ENCODE data around the gene BANK1.

BANK1 gene, protein sequence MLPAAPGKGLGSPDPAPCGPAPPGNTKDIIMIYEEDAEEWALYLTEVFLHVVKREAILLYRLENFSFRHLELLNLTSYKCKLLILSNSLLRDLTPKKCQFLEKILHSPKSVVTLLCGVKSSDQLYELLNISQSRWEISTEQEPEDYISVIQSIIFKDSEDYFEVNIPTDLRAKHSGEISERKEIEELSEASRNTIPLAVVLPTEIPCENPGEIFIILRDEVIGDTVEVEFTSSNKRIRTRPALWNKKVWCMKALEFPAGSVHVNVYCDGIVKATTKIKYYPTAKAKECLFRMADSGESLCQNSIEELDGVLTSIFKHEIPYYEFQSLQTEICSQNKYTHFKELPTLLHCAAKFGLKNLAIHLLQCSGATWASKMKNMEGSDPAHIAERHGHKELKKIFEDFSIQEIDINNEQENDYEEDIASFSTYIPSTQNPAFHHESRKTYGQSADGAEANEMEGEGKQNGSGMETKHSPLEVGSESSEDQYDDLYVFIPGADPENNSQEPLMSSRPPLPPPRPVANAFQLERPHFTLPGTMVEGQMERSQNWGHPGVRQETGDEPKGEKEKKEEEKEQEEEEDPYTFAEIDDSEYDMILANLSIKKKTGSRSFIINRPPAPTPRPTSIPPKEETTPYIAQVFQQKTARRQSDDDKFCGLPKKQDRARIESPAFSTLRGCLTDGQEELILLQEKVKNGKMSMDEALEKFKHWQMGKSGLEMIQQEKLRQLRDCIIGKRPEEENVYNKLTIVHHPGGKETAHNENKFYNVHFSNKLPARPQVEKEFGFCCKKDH

GRCh38 chr4:101790521-101791181, at the start of gene BANK1:
Gene BANK1 (plus strand): TSS chr4:101790730. CDS start chr4:101790881, 151 bp downstream.
- peak; percentile 37 for DNase-seq (ENCODE audit: low read depth, low spot score)
- no peaks in the 10 kb centered on the region for H3K4me1 ChIP-seq (ENCODE audit: control insufficient read depth, insufficient read depth, low read length)
- H3K9me3 ChIP-seq (ENCODE audit: control insufficient read depth, insufficient read depth, low read length): no peaks in the 10 kb centered on the region
- no CpG with 5 or more reads among the region's 44 CpGs for WGBS (ENCODE audit: insufficient coverage, insufficient read length)
- no peaks in the 10 kb centered on the region for H3K36me3 ChIP-seq (ENCODE audit: control insufficient read depth, insufficient read depth, low read length)
- no peaks in the 10 kb centered on the region for H3K27me3 ChIP-seq (ENCODE audit: control insufficient read depth, insufficient read depth, low read length)
- peak within 1 kb of the TSS; percentile 42; the same call in 1 of the 2 replicates for H3K4me3 ChIP-seq (ENCODE audit: low read length)
- H3K27ac ChIP-seq (ENCODE audit: low read length): no peak within 1 kb of the TSS

GRCh38 chr4:101753721-101754120, 36.8 kb upstream of the BANK1 start:
- H3K27me3 ChIP-seq (ENCODE audit: control insufficient read depth, insufficient read depth, low read length): no peaks in the 10 kb centered on the region
- no peak overlapping the region for H3K4me3 ChIP-seq (ENCODE audit: low read length)
- no peak for DNase-seq (ENCODE audit: low read depth, low spot score)
- no peaks in the 10 kb centered on the region for H3K36me3 ChIP-seq (ENCODE audit: control insufficient read depth, insufficient read depth, low read length)
- no peaks in the 10 kb centered on the region for H3K4me1 ChIP-seq (ENCODE audit: control insufficient read depth, insufficient read depth, low read length)
- no peak overlapping the region for H3K27ac ChIP-seq (ENCODE audit: low read length)
- H3K9me3 ChIP-seq (ENCODE audit: control insufficient read depth, insufficient read depth, low read length): no peaks in the 10 kb centered on the region
- WGBS (ENCODE audit: insufficient coverage, insufficient read length): no CpG with 5 or more reads among the region's 2 CpGs

DNA sequence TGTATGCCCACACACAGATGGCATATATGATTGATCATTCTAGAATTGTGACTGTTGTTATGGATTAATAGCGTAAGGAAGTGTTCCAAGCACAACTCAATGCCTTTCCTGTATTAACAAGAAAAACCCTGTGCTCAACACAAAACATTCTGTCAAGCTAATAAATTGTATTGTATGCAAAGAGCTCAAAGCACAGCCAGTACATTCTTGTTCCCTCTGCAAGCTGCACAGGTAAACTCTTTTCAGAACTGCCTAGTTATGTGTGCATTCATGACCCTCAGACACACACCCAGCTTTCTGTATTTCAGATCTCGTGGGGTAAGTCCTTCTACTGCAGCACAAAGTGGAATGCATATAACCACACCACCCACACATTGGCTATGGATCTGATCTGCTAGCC, 34.3 kb upstream of the BANK1 start:
- no peaks in the 10 kb centered on the region for H3K36me3 ChIP-seq (ENCODE audit: control insufficient read depth, insufficient read depth, low read length)

DNA sequence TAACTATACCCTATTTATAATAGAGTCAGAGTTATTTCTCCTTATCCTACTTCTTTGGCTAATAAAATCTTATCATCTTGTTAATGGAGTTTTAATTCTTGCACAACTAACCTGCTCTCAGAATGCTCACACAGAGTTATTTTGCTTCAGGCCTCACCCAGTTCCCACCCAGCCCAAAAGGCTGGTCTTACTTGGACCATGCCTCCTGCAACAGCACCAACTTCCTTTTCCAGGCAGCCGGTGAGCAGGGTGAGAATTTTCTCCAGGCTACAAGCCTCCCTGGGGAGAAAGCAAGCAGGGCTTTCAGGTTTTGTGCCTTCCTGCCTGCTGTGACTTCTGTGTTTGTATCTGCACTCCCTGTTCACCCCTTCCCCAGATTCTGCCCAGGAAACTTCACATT, 29.1 kb upstream of the BANK1 start:
- Histone ChIP-seq H3K27ac (ENCODE audit: low read length) (no peak overlapping the region), H3K9me3 (ENCODE audit: control insufficient read depth, insufficient read depth, low read length) (no peaks in the 10 kb centered on the region), H3K4me1 (ENCODE audit: control insufficient read depth, insufficient read depth, low read length) (peaks cover 2% of the 10 kb centered on the region; the same call in 1 of the 2 replicates), H3K4me3 (ENCODE audit: low read length) (no peak overlapping the region), H3K36me3 (ENCODE audit: control insufficient read depth, insufficient read depth, low read length) (no peaks in the 10 kb centered on the region), H3K27me3 (ENCODE audit: control insufficient read depth, insufficient read depth, low read length) (no peaks in the 10 kb centered on the region)
- no peak for DNase-seq (ENCODE audit: low read depth, low spot score)
- WGBS (ENCODE audit: insufficient coverage, insufficient read length): no CpG with 5 or more reads among the region's 1 CpG

More for the DNA sequence above, 34.3 kb upstream of the BANK1 start:
- WGBS (ENCODE audit: insufficient coverage, insufficient read length): no CpG with 5 or more reads among the region's 2 CpGs
- H3K4me3 ChIP-seq (ENCODE audit: low read length): no peak overlapping the region
- H3K27me3 ChIP-seq (ENCODE audit: control insufficient read depth, insufficient read depth, low read length): no peaks in the 10 kb centered on the region
- H3K27ac ChIP-seq (ENCODE audit: low read length): no peak overlapping the region
- no peaks in the 10 kb centered on the region for H3K9me3 ChIP-seq (ENCODE audit: control insufficient read depth, insufficient read depth, low read length)
- DNase-seq (ENCODE audit: low read depth, low spot score): no peak
- H3K4me1 ChIP-seq (ENCODE audit: control insufficient read depth, insufficient read depth, low read length): no peaks in the 10 kb centered on the region

- H3K4me3 ChIP-seq (ENCODE audit: low read length): no peak overlapping the region
- no peak overlapping the region for H3K27ac ChIP-seq (ENCODE audit: low read length)
- H3K9me3 ChIP-seq (ENCODE audit: control insufficient read depth, insufficient read depth, low read length): no peaks in the 10 kb centered on the region
- H3K27me3 ChIP-seq (ENCODE audit: control insufficient read depth, insufficient read depth, low read length): no peaks in the 10 kb centered on the region
- DNase-seq (ENCODE audit: low read depth, low spot score): no peak
- no peaks in the 10 kb centered on the region for H3K36me3 ChIP-seq (ENCODE audit: control insufficient read depth, insufficient read depth, low read length)
- peaks cover 2% of the 10 kb centered on the region; the same call in 1 of the 2 replicates for H3K4me1 ChIP-seq (ENCODE audit: control insufficient read depth, insufficient read depth, low read length)
- no CpG with 5 or more reads among the region's 2 CpGs for WGBS (ENCODE audit: insufficient coverage, insufficient read length)
Measured at GRCh38 chr4:101762025-101762424, 28.5 kb upstream of the BANK1 start.

GRCh38 chr4:101762534-101762933, 28.0 kb upstream of the BANK1 start:
- no peaks in the 10 kb centered on the region for H3K9me3 ChIP-seq (ENCODE audit: control insufficient read depth, insufficient read depth, low read length)
- WGBS (ENCODE audit: insufficient coverage, insufficient read length): no CpG with 5 or more reads among the region's 2 CpGs
- no peaks in the 10 kb centered on the region for H3K36me3 ChIP-seq (ENCODE audit: control insufficient read depth, insufficient read depth, low read length)
- no peak overlapping the region for H3K27ac ChIP-seq (ENCODE audit: low read length)
- H3K4me3 ChIP-seq (ENCODE audit: low read length): no peak overlapping the region
- DNase-seq (ENCODE audit: low read depth, low spot score): no peak
- H3K27me3 ChIP-seq (ENCODE audit: control insufficient read depth, insufficient read depth, low read length): no peaks in the 10 kb centered on the region
- peaks cover 2% of the 10 kb centered on the region; the same call in 1 of the 2 replicates for H3K4me1 ChIP-seq (ENCODE audit: control insufficient read depth, insufficient read depth, low read length)

DNA sequence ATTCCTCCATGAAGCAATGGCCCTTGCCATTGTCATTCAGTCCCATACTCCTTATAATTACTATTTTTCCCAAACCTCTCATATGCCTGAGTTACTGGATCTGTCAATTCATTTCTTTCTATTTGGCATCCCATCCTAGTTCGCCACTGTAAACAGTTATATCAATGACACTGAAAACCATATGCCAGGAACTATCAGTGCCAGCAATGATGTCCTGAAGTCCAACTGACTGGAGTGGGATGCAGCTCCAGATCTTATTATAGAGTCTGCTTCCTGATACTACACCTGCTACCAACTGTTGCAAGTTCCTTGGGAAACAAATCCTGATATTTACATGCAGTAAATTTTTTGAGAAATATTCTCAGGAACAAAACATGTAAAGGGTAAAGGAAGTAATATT, 27.0 kb upstream of the BANK1 start:
- Histone ChIP-seq H3K4me3 (ENCODE audit: low read length) (no peak overlapping the region), H3K27me3 (ENCODE audit: control insufficient read depth, insufficient read depth, low read length) (no peaks in the 10 kb centered on the region), H3K9me3 (ENCODE audit: control insufficient read depth, insufficient read depth, low read length) (no peaks in the 10 kb centered on the region), H3K36me3 (ENCODE audit: control insufficient read depth, insufficient read depth, low read length) (no peaks in the 10 kb centered on the region), H3K4me1 (ENCODE audit: control insufficient read depth, insufficient read depth, low read length) (peaks cover 2% of the 10 kb centered on the region; the same call in 1 of the 2 replicates), H3K27ac (ENCODE audit: low read length) (no peak overlapping the region)
- no CpG with 5 or more reads among the region's 1 CpG for WGBS (ENCODE audit: insufficient coverage, insufficient read length)
- no peak for DNase-seq (ENCODE audit: low read depth, low spot score)

DNA sequence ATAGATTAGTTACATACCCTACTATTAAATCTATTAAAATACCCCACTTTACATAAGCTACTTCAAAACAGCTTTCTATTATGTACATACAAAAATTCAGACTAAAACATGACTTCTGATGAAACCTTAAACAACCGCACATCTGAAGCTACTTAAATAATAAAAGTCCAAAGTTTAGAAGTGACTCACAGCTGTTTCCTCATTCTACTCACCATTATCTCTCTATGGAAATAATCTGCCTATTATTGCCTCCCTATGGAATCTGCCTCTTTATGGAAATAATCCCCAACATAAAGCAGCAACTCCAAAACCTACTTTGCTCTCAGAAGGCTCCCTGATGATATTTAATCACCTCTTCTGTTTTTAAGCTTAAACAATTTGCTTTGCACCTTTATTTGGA, 15.7 kb upstream of the BANK1 start:
- no CpG with 5 or more reads among the region's 1 CpG for WGBS (ENCODE audit: insufficient coverage, insufficient read length)
- no peak for DNase-seq (ENCODE audit: low read depth, low spot score)
- no peaks in the 10 kb centered on the region for H3K4me1 ChIP-seq (ENCODE audit: control insufficient read depth, insufficient read depth, low read length)
- no peaks in the 10 kb centered on the region for H3K36me3 ChIP-seq (ENCODE audit: control insufficient read depth, insufficient read depth, low read length)
- H3K27me3 ChIP-seq (ENCODE audit: control insufficient read depth, insufficient read depth, low read length): no peaks in the 10 kb centered on the region
- H3K27ac ChIP-seq (ENCODE audit: low read length): no peak overlapping the region
- no peak overlapping the region for H3K4me3 ChIP-seq (ENCODE audit: low read length)
- H3K9me3 ChIP-seq (ENCODE audit: control insufficient read depth, insufficient read depth, low read length): no peaks in the 10 kb centered on the region

- H3K4me3 ChIP-seq (ENCODE audit: low read length): no peak overlapping the region
- H3K9me3 ChIP-seq (ENCODE audit: control insufficient read depth, insufficient read depth, low read length): no peaks in the 10 kb centered on the region
- no CpG with 5 or more reads among the region's 1 CpG for WGBS (ENCODE audit: insufficient coverage, insufficient read length)
- H3K27me3 ChIP-seq (ENCODE audit: control insufficient read depth, insufficient read depth, low read length): no peaks in the 10 kb centered on the region
- no peaks in the 10 kb centered on the region for H3K4me1 ChIP-seq (ENCODE audit: control insufficient read depth, insufficient read depth, low read length)
- H3K27ac ChIP-seq (ENCODE audit: low read length): no peak overlapping the region
- no peak for DNase-seq (ENCODE audit: low read depth, low spot score)
- H3K36me3 ChIP-seq (ENCODE audit: control insufficient read depth, insufficient read depth, low read length): no peaks in the 10 kb centered on the region
Measured at GRCh38 chr4:101777431-101777830, 13.1 kb upstream of the BANK1 start.

GRCh38 chr4:101780284-101780683, 10.2 kb upstream of the BANK1 start:
- Histone ChIP-seq H3K27ac (ENCODE audit: low read length) (no peak overlapping the region), H3K9me3 (ENCODE audit: control insufficient read depth, insufficient read depth, low read length) (no peaks in the 10 kb centered on the region), H3K4me3 (ENCODE audit: low read length) (no peak overlapping the region), H3K27me3 (ENCODE audit: control insufficient read depth, insufficient read depth, low read length) (no peaks in the 10 kb centered on the region), H3K36me3 (ENCODE audit: control insufficient read depth, insufficient read depth, low read length) (no peaks in the 10 kb centered on the region), H3K4me1 (ENCODE audit: control insufficient read depth, insufficient read depth, low read length) (peaks cover 2% of the 10 kb centered on the region; the same call in 1 of the 2 replicates)
- no peak for DNase-seq (ENCODE audit: low read depth, low spot score)
- WGBS (ENCODE audit: insufficient coverage, insufficient read length): no CpG with 5 or more reads among the region's 5 CpGs
